ENCODE results near the gene FAM161B.

- TF ChIP-seq POLR2AphosphoS5 (IDR thresholded peaks at IDR 0.05; ENCODE audit: low read depth, low read length) (no peak), POLR2A (IDR thresholded peaks at IDR 0.05; ENCODE audit: borderline replicate concordance, extremely low read depth, insufficient read depth, insufficient read length) (no peak), EZH2phosphoT487 (IDR thresholded peaks at IDR 0.05; ENCODE audit: borderline replicate concordance) (no peak), ZNF274 (IDR thresholded peaks at IDR 0.05; ENCODE audit: low read depth, low read length) (no peak), MAX (IDR thresholded peaks at IDR 0.05) (no peak), JUND (IDR thresholded peaks at IDR 0.05) (no peak), SIN3A (IDR thresholded peaks at IDR 0.05; ENCODE audit: low read depth) (no peak)
- TF ChIP-seq, protein P1, sequence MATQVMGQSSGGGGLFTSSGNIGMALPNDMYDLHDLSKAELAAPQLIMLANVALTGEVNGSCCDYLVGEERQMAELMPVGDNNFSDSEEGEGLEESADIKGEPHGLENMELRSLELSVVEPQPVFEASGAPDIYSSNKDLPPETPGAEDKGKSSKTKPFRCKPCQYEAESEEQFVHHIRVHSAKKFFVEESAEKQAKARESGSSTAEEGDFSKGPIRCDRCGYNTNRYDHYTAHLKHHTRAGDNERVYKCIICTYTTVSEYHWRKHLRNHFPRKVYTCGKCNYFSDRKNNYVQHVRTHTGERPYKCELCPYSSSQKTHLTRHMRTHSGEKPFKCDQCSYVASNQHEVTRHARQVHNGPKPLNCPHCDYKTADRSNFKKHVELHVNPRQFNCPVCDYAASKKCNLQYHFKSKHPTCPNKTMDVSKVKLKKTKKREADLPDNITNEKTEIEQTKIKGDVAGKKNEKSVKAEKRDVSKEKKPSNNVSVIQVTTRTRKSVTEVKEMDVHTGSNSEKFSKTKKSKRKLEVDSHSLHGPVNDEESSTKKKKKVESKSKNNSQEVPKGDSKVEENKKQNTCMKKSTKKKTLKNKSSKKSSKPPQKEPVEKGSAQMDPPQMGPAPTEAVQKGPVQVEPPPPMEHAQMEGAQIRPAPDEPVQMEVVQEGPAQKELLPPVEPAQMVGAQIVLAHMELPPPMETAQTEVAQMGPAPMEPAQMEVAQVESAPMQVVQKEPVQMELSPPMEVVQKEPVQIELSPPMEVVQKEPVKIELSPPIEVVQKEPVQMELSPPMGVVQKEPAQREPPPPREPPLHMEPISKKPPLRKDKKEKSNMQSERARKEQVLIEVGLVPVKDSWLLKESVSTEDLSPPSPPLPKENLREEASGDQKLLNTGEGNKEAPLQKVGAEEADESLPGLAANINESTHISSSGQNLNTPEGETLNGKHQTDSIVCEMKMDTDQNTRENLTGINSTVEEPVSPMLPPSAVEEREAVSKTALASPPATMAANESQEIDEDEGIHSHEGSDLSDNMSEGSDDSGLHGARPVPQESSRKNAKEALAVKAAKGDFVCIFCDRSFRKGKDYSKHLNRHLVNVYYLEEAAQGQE (IDR thresholded peaks at IDR 0.05; ENCODE audit: low read depth) = no peak
- TF ChIP-seq, protein P2, sequence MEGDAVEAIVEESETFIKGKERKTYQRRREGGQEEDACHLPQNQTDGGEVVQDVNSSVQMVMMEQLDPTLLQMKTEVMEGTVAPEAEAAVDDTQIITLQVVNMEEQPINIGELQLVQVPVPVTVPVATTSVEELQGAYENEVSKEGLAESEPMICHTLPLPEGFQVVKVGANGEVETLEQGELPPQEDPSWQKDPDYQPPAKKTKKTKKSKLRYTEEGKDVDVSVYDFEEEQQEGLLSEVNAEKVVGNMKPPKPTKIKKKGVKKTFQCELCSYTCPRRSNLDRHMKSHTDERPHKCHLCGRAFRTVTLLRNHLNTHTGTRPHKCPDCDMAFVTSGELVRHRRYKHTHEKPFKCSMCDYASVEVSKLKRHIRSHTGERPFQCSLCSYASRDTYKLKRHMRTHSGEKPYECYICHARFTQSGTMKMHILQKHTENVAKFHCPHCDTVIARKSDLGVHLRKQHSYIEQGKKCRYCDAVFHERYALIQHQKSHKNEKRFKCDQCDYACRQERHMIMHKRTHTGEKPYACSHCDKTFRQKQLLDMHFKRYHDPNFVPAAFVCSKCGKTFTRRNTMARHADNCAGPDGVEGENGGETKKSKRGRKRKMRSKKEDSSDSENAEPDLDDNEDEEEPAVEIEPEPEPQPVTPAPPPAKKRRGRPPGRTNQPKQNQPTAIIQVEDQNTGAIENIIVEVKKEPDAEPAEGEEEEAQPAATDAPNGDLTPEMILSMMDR (IDR thresholded peaks at IDR 0.05 in 2 of 3, conservative IDR thresholded peaks at IDR 0.05 in 1 of 3; ENCODE audit: borderline replicate concordance in 1 of 3, insufficient read depth in 1 of 3, low read depth in 2 of 3, low read length in 2 of 3) = no peak
Measured at GRCh38 chr14:73889376-73889775, 60.5 kb downstream of the FAM161B start.

All from HCT116 (cell line).